ENCODE measurements around the gene TFPI.

Gene TFPI

GRCh38 chr2:187554011-187554703, at the start of gene TFPI:
Gene TFPI, minus strand, starts transcription at chr2:187554435. Its CDS starts 50,667 bp downstream, at chr2:187503768.
- peak; percentile 50 for DNase-seq (ENCODE audit: low read depth)
- TF ChIP-seq CTCF (IDR thresholded peaks at IDR 0.05; ENCODE audit: low read depth, low read length, missing control alignments) = no peak
- H3K4me3 ChIP-seq (ENCODE audit: low read depth, low read length) = peak within 1 kb of the TSS; percentile 55
- in situ Hi-C loops (cut with HindIII; ENCODE audit: low sequenced_read_pairs) = no loop called here

GRCh38 chr2:187594801-187595200, 40.6 kb upstream of the TFPI start:
- no peak for TF ChIP-seq CTCF (IDR thresholded peaks at IDR 0.05; ENCODE audit: low read depth, low read length, missing control alignments)
- in situ Hi-C loops (cut with HindIII; ENCODE audit: low sequenced_read_pairs) = loop anchor here (25.0 kb wide), 1 partner anchor 918 kb away; no protein-coding TSS in a partner anchor
- DNase-seq (ENCODE audit: low read depth) = no peak
- no peak overlapping the region for H3K4me3 ChIP-seq (ENCODE audit: low read depth, low read length)

DNA sequence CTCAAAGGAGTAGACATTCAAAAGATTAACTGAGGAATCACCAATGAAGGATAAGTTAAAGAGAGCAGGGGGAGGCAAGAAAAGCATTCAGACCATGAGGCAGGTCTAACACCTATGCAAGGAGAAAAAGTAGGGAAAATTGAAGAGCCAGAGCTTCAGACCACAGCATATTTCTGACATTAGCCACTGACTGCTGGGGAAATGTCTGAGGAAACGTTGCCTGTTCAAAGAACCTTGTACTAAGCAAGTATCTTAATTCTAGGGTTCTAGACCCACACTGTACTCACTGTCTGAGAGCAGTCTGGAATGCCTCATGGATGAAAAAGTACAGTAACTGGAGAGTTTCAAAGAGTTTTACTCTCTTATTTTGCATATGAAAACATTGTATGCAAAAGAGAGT, 39.5 kb upstream of the TFPI start:
- TF ChIP-seq CTCF (IDR thresholded peaks at IDR 0.05; ENCODE audit: low read depth, low read length, missing control alignments) = no peak
- in situ Hi-C loops (cut with HindIII; ENCODE audit: low sequenced_read_pairs) = loop anchor here (25.0 kb wide), 1 partner anchor 919 kb away; no protein-coding TSS in a partner anchor
- no peak overlapping the region for H3K4me3 ChIP-seq (ENCODE audit: low read depth, low read length)
- no peak for DNase-seq (ENCODE audit: low read depth)

DNA sequence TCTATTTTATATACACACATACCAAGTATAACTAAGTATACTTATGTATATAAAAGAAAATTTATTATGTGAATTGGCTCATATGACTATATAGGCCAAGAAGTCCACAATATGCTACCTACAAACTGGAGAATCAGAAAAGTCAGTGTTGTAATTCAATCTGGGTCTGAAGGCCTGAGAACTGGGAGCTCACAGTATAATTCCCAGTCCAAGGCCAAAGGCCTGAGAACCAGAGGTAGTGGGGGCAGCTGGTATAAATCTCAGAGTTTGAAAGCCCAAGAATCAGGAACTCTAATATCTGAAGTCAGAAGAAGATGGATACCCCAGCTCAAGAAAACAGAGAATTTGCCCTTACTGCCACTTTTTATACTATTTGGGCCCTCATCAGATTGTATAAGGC, 38.9 kb upstream of the TFPI start:
- in situ Hi-C loops (cut with HindIII; ENCODE audit: low sequenced_read_pairs) = loop anchor here (25.0 kb wide), 1 partner anchor 919 kb away; no protein-coding TSS in a partner anchor
- DNase-seq (ENCODE audit: low read depth) = no peak
- no peak for TF ChIP-seq CTCF (IDR thresholded peaks at IDR 0.05; ENCODE audit: low read depth, low read length, missing control alignments)
- H3K4me3 ChIP-seq (ENCODE audit: low read depth, low read length) = no peak overlapping the region

GRCh38 chr2:187590175-187590574, 35.9 kb upstream of the TFPI start:
- in situ Hi-C loops (cut with HindIII; ENCODE audit: low sequenced_read_pairs) = loop anchor here (25.0 kb wide), 1 partner anchor 922 kb away; no protein-coding TSS in a partner anchor
- no peak overlapping the region for H3K4me3 ChIP-seq (ENCODE audit: low read depth, low read length)
- TF ChIP-seq CTCF (IDR thresholded peaks at IDR 0.05; ENCODE audit: low read depth, low read length, missing control alignments) = no peak
- no peak for DNase-seq (ENCODE audit: low read depth)

- no peak for TF ChIP-seq CTCF (IDR thresholded peaks at IDR 0.05; ENCODE audit: low read depth, low read length, missing control alignments)
- in situ Hi-C loops (cut with HindIII; ENCODE audit: low sequenced_read_pairs) = loop anchor here (5.0 to 25.0 kb wide), 2 partner anchors 261 to 926 kb away; no protein-coding TSS in a partner anchor
- no peak for DNase-seq (ENCODE audit: low read depth)
- H3K4me3 ChIP-seq (ENCODE audit: low read depth, low read length) = no peak overlapping the region
These were observed 31.9 kb upstream of the TFPI start for GRCh38 chr2:187586011-187586641.

Data from astrocyte of the cerebellum (primary cell).